ENCODE measurements around the gene ZFAND3. TPM values are rescaled to one million over a fixed set of nuclear protein-coding genes. Genes with fewer than 3 reads are reported as not detected.

Gene ZFAND3
- polyA plus RNA-seq, 2 of the 4 experiments (the other 2 are of a cell fraction), result 12.0 to 50.0 TPM

DNA sequence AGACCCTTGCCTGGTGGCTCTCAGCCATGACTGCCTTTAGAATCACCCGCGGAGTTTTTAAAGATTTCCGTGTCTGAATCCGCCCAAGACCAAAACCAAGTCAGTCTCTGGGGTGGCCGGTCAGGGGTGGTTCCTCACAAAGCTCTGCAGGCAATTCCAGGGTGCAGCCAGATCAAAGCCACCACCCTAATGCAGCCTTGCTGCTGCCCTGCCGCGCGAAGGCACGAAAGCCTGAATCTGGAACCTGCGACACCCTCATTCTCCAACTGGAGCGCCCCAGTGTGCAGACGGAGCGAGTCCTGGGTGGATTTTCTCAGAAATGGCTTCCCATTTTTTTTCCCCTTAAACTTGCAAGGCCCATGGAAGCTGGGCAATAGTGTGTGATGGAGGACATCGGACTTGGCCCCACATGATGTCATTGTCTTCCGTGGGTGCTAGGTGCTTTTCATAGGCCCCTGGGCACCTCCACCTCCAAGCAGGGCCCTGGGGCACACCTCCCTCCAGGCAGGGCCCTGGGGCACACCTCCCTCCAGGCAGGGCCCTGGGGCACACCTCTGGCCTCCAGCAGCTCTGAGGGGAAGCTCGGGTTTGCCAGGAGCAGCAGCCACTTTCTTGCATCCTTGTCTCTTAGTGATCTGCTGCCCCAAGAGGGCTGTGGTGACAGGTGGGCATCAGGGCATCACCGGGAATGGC is 343.1 kb downstream of the ZFAND3 start:
- no peak overlapping the region for H3K27ac ChIP-seq
- no peak overlapping the region for H3K4me2 ChIP-seq
- TF ChIP-seq NR3C1 (IDR thresholded peaks at IDR 0.05) (no peak), MYC (IDR thresholded peaks at IDR 0.05; ENCODE audit: borderline replicate concordance, low read length) (no peak), TP53 (CRISPR knock-in tag; IDR thresholded peaks at IDR 0.05) (no peak), CEBPB (IDR thresholded peaks at IDR 0.05) (no peak), RARB (CRISPR knock-in tag; IDR thresholded peaks at IDR 0.05) (no peak), MAZ (IDR thresholded peaks at IDR 0.05; ENCODE audit: borderline replicate concordance, low read depth, low read length) (no peak)
- H3K4me3 ChIP-seq, result no peak overlapping the region
- H3K4me1 ChIP-seq, result no peaks in the 10 kb centered on the region
- WGBS (ENCODE audit: missing lambda C conversion rate), result 85% methylated on average over 4 of the region's 17 CpGs
- POLR2A ChIA-PET, result no interaction called here
- no peak for DNase-seq (ENCODE audit: low read depth in 1 of 2, low spot score in 1 of 2)
- no peak for ATAC-seq
- FAIRE-seq, result no peak
- no peaks in the 10 kb centered on the region for H3K9me3 ChIP-seq
- CTCF ChIA-PET, result no interaction called here

DNA sequence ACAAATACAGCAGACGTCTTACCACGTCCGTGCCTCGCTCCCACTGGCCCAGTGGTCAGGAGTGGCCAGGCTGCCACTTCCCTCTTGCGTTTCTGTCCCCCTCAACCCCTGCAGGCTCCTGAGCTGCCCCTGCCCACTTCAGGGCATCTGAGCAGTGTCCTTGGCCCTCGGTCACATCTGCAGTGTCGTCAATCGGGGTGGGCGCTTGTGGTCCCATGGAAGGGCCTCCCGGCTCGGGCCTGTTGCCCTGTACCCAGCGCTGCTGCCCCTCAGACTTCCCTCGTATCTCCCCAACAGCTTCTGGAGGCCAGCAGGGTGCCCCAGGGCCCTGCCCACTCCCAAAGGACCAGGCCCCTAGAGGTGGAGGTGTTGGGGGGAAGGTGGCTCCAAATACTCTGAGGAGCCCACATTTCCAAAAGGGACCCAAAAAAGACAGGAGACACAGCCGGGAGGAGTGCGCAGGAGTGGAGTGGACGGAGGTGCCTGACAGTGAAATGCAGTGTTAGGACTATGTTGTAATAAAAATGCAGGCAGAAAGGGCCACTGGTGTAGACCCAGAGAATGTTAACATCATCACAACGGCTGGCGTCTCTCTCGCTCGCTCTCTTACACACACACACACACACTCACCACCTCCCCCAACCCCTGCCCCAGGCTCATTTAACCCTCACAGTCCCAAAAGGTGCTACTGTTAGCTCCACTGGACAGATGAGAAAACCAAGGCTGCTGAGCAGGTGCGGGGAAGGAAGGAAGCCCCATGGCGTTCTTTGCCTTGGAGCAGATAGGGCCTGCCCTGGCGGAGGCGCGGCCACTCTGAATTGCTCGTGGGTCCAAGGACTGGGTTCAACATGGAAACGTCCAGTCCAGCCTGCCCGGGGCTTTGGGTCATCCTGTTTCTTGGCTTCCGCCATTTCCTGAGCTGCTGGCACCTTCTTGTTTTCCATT is 343.9 kb downstream of the ZFAND3 start:
- WGBS (ENCODE audit: missing lambda C conversion rate), result 94% methylated on average over 25 of the region's 29 CpGs
- ChIA-PET POLR2A (no interaction called here), CTCF (interaction anchor here (0.5 kb wide), 1 partner anchor 223 kb away, joined by 3 read pairs; no protein-coding TSS in a partner anchor)
- no peak for FAIRE-seq
- TF ChIP-seq ZC3H11A (IDR thresholded peaks at IDR 0.05), result no peak
- TF ChIP-seq JUNB (IDR thresholded peaks at IDR 0.05), result no peak
- no peak for TF ChIP-seq PHF8 (IDR thresholded peaks at IDR 0.05; ENCODE audit: borderline replicate concordance, low read depth)
- TF ChIP-seq POLR2AphosphoS2 (conservative IDR thresholded peaks at IDR 0.05; ENCODE audit: low read length), result no peak
- TF ChIP-seq, protein P1, sequence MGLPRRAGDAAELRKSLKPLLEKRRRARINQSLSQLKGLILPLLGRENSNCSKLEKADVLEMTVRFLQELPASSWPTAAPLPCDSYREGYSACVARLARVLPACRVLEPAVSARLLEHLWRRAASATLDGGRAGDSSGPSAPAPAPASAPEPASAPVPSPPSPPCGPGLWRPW (IDR thresholded peaks at IDR 0.05), result no peak
- no peak for TF ChIP-seq RAD21 (conservative IDR thresholded peaks at IDR 0.05 in 1 of 2, IDR thresholded peaks at IDR 0.05 in 1 of 2)
- TF ChIP-seq, protein P2, sequence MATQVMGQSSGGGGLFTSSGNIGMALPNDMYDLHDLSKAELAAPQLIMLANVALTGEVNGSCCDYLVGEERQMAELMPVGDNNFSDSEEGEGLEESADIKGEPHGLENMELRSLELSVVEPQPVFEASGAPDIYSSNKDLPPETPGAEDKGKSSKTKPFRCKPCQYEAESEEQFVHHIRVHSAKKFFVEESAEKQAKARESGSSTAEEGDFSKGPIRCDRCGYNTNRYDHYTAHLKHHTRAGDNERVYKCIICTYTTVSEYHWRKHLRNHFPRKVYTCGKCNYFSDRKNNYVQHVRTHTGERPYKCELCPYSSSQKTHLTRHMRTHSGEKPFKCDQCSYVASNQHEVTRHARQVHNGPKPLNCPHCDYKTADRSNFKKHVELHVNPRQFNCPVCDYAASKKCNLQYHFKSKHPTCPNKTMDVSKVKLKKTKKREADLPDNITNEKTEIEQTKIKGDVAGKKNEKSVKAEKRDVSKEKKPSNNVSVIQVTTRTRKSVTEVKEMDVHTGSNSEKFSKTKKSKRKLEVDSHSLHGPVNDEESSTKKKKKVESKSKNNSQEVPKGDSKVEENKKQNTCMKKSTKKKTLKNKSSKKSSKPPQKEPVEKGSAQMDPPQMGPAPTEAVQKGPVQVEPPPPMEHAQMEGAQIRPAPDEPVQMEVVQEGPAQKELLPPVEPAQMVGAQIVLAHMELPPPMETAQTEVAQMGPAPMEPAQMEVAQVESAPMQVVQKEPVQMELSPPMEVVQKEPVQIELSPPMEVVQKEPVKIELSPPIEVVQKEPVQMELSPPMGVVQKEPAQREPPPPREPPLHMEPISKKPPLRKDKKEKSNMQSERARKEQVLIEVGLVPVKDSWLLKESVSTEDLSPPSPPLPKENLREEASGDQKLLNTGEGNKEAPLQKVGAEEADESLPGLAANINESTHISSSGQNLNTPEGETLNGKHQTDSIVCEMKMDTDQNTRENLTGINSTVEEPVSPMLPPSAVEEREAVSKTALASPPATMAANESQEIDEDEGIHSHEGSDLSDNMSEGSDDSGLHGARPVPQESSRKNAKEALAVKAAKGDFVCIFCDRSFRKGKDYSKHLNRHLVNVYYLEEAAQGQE (IDR thresholded peaks at IDR 0.05), result no peak
- TF ChIP-seq RNF2 (IDR thresholded peaks at IDR 0.05; ENCODE audit: borderline replicate concordance, low read depth), result no peak
- no peak for TF ChIP-seq RFX5 (IDR thresholded peaks at IDR 0.05)
- TF ChIP-seq RARB (CRISPR knock-in tag; IDR thresholded peaks at IDR 0.05), result no peak
- no peak for TF ChIP-seq TFCP2L1 (CRISPR knock-in tag; IDR thresholded peaks at IDR 0.05)
- TF ChIP-seq, protein P3, sequence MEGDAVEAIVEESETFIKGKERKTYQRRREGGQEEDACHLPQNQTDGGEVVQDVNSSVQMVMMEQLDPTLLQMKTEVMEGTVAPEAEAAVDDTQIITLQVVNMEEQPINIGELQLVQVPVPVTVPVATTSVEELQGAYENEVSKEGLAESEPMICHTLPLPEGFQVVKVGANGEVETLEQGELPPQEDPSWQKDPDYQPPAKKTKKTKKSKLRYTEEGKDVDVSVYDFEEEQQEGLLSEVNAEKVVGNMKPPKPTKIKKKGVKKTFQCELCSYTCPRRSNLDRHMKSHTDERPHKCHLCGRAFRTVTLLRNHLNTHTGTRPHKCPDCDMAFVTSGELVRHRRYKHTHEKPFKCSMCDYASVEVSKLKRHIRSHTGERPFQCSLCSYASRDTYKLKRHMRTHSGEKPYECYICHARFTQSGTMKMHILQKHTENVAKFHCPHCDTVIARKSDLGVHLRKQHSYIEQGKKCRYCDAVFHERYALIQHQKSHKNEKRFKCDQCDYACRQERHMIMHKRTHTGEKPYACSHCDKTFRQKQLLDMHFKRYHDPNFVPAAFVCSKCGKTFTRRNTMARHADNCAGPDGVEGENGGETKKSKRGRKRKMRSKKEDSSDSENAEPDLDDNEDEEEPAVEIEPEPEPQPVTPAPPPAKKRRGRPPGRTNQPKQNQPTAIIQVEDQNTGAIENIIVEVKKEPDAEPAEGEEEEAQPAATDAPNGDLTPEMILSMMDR (IDR thresholded peaks at IDR 0.05), result no peak
- TF ChIP-seq POLR2A (IDR thresholded peaks at IDR 0.05; ENCODE audit: low read length), result no peak
- no peak for TF ChIP-seq ZNF302 (CRISPR knock-in tag; IDR thresholded peaks at IDR 0.05)
- no peak for TF ChIP-seq MAFK (IDR thresholded peaks at IDR 0.05; ENCODE audit: partially characterized antibody)
- no peak for TF ChIP-seq SMC3 (IDR thresholded peaks at IDR 0.05)
- no peak for TF ChIP-seq CHD4 (IDR thresholded peaks at IDR 0.05; ENCODE audit: borderline replicate concordance)
- TF ChIP-seq, protein P4, sequence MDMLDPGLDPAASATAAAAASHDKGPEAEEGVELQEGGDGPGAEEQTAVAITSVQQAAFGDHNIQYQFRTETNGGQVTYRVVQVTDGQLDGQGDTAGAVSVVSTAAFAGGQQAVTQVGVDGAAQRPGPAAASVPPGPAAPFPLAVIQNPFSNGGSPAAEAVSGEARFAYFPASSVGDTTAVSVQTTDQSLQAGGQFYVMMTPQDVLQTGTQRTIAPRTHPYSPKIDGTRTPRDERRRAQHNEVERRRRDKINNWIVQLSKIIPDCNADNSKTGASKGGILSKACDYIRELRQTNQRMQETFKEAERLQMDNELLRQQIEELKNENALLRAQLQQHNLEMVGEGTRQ (IDR thresholded peaks at IDR 0.05), result no peak
- TF ChIP-seq, protein P5, sequence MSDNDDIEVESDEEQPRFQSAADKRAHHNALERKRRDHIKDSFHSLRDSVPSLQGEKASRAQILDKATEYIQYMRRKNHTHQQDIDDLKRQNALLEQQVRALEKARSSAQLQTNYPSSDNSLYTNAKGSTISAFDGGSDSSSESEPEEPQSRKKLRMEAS (IDR thresholded peaks at IDR 0.05), result no peak
- no peak for TF ChIP-seq TP53 (CRISPR knock-in tag; IDR thresholded peaks at IDR 0.05)
- H3K4me3 ChIP-seq, result no peak overlapping the region
- no peaks in the 10 kb centered on the region for H3K9me3 ChIP-seq
- H3K4me2 ChIP-seq, result no peak overlapping the region
- no peak for DNase-seq (ENCODE audit: low read depth in 1 of 2, low spot score in 1 of 2)
- H3K27ac ChIP-seq, result no peak overlapping the region
- no peak for ATAC-seq
- no peaks in the 10 kb centered on the region for H3K4me1 ChIP-seq

Measured in A549 (cell line).